Dermis blood vessel endothelial cell (primary cell): ENCODE data around the gene TSPAN17. TPM values are rescaled to one million over a fixed set of nuclear protein-coding genes. Genes with fewer than 3 reads are reported as not detected.

Experiments used
- total RNA-seq: library from RNA; depleted of rRNA; stranded (reverse); fragments of >200 nt; gene quantifications from 2 replicates; pipeline ENCODE4 v1.2.3, GENCODE V29; 2014

TSPAN17 gene
- total RNA-seq, 1 donor from 2014 or later: 53.6 TPM

Other genes starting within 250 kb of the TSPAN17 start
- 107 and 163 TPM in 2 replicates for gene CLTB, start 230.9 kb upstream of the TSPAN17 start, total RNA-seq
- 48.3 and 50.2 TPM in 2 replicates for gene FAF2, start 199.1 kb upstream of the TSPAN17 start, total RNA-seq
- gene RNF44, start 110.1 kb upstream of the TSPAN17 start, total RNA-seq: 4.1 and 8.6 TPM in 2 replicates
- gene CDHR2, start 98.1 kb upstream of the TSPAN17 start, total RNA-seq: under 0.01 TPM in 1 of 2 replicates, not detected in the other
- 7.7 and 8.7 TPM in 2 replicates for gene GPRIN1, start 37.3 kb upstream of the TSPAN17 start, total RNA-seq
- 0.84 and 1.4 TPM in 2 replicates for gene SNCB, start 16.9 kb upstream of the TSPAN17 start, total RNA-seq
- gene EIF4E1B, start 16.8 kb upstream of the TSPAN17 start, total RNA-seq: not detected in 2 replicates
- gene UNC5A, start 163.1 kb downstream of the TSPAN17 start, total RNA-seq: 0.34 and 1.5 TPM in 2 replicates